ENCODE results near the gene ATF6B.
"Not testable (repeated sequence)": the region's sequence is repeated elsewhere in the genome, so short reads cannot be mapped to it uniquely, and the experiment has no call there.

Gene ATF6B

DNA sequence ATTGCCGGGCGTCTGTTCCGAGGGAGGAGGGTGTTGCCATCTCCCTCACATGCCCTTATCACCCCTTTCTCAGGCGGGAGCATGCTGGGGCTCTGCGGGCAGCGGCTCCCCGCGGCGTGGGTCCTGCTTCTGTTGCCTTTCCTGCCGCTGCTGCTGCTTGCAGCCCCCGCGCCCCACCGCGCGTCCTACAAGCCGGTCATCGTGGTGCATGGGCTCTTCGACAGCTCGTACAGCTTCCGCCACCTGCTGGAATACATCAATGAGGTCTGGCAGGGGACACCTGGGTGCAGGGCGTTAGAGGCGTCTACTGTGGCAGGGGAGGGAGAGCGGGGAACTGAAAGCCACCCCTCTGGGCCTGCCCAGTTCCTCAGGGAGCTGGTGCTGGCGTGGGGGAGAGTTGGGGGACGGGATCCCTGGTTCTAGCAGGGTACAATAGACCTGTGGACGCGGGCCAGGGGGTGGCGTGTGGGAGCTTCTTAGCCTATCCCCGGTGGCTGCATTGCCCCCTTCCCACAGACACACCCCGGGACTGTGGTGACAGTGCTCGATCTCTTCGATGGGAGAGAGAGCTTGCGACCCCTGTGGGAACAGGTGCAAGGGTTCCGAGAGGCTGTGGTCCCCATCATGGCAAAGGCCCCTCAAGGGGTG, 26.6 kb upstream of the ATF6B start:
- peak; percentile 16 to 28 for DNase-seq (ENCODE audit: low read depth in 1 of 2, low spot score in 1 of 2)

DNA sequence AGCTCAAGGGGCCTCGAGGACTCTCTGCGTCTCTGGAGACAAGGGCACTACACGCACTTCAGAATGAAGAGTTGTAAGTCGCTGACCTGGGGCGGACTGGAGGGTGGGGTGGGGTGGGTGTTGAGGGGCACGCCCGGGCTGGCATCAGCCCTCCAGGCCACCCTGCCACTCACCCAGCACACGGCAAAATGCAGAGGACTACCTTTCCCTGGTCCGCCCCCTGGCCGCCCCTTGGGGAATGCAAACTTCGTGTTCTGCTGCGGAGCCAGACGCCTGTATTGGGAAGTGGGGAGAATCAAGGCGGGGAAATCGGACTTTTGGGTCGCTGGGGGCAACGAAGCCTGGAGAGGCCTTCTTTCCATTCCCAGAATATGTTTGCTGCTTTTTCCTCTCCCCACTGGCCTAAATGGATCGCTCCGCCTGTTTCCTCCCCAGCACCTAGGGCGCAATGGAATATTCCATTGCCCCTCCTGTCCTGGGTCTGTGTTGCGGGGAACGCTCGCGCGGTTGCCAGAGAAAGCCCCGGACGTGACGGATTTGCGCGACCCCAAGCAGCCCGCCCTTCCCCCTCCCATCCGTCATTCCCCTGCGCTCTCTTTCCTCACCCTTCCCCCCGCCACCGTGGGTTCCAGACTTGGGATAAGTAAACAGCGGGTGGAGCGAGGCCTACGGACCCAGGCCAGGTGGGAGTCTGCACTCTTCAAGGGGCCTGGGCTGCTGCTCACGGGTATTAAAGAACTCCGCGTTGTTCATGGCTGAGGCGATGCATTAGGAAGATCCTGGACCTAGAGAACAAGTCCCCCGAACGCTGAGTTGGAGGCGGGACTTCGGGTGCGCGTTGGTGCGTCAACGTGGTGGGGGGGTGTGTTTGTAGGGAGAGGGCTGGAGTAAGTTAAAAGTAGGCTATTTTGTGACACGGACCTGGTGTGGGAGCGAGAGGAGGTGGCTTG, 25.8 kb upstream of the ATF6B start, which contains the start of gene PPT2:
Gene PPT2, plus strand, starts transcription at position 578 of the 950 bp plus-strand sequence. CDS start 454 bp downstream, outside the sequence.
- peak; percentile 28 to 36 for DNase-seq (ENCODE audit: low read depth in 1 of 2, low spot score in 1 of 2)

- no peak for DNase-seq (ENCODE audit: low read depth in 1 of 2, low spot score in 1 of 2)
Measured at GRCh38 chr6:32152769-32153563, 24.9 kb upstream of the ATF6B start.

DNA sequence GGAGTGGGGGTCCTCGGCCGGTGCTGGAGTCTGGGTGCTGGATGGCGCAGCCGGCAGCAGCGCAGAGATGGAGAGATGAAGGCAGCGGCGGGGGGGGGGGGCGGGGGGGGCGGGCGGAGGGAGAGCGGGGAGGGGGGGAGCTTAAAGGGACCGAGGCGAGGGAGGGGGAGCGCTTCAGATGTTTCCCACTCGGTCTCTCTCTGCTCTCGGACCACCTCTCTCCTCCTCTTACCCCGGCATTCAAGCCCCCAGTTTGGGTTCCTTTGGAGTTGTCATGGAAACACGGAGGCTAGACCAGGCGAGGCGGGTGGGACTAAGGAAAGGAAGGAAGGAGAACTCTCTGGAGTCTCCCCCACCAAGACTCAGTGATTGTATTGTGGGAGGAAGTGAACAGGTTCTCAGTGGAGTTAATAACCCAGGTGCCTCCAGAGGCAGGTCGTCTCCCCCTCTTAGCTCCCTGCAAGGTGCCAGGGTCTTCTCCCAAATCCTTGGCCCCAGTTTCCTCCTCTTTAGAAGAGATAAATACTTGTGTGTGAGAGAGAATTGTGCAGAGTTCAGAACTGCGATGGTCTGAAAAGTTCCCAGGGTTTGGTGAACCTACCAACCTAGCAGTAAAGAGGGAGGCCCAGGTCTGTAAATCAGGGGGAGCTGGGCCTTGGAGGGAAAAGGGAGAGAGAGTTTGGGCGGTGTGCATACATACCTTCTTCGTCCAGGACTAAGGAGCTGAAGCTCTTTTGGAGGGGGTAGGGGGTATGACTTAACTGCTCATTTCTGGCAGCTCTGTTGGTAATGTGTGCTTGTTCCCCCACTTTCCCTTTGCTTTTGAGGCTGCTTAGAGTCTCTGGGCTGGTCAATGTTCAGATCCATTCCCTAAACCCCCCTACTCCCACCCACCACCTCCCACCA, 24.1 kb upstream of the ATF6B start, which contains the start of gene PRRT1:
Gene PRRT1, minus strand, starts transcription at position 77 of the 906 bp plus-strand sequence. CDS start 112 bp downstream, outside the sequence.
- DNase-seq (ENCODE audit: low read depth in 1 of 2, low spot score in 1 of 2) = no peak

DNA sequence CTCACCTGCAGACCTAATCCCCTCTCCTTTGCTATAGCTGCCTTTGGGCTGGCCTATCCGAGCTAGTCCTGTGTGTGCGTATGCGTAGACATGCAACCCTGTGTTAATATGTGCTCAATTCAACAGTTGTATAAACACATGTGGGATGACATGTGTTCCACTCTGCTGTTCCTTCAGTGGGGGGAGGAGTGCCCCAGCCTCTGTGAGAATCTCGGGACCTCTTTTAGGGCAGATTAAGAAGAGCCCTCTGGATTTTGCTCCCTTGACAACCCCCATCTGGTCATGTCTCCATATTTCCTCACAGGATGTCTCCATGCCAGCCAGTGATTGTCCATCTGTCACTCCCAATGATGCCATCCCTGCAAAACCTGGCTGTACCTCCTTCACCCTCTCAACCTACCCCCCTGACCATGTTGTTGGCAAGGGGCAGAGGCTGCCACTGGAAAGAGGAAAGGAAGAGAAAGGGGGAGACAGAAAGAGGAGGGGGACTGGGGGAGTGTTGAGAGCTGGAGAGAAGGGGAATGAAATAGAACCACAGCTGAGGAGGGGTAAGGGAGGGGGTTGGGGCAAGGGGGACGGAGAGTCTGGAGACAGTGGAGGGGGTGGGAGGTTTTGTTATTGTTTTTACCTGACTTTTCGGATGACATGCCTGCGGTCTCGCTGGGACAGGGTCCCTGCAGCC, 23.3 kb upstream of the ATF6B start:
- no peak for DNase-seq (ENCODE audit: low read depth in 1 of 2, low spot score in 1 of 2)

GRCh38 chr6:32149932-32150870, 22.2 kb upstream of the ATF6B start:
- no peak for DNase-seq (ENCODE audit: low read depth in 1 of 2, low spot score in 1 of 2)

DNA sequence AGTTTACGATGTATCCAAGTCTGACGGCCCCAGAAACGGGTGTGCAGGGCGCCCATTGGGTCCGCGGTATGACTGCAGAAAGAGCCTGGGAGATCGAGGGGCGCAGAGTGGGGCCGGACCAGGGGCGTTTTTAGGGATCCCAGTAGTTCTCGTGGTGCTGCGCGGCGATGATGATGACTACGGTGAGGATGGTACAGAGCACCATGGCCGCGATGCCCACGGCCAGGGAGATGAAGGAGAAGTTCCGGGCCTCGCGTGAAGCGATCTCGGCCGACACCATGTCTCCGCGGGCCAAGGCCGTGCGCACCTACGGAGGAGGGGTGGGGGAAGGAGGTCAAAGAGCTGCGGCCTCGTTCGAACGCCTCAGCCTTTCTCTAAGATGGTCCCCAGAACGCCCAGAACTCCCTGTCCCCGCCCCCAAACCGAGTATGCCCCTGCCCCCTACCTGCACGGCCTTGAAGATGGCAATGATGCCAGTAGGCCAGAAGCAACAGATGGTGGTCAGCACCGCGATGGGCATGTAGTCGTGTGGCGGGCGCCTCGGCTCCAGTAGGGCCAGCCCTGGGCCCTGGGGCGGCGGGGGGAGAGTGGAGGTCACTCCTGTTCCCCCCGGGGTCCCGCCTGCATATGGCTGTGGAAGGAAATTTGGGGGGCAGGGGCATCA, 21.2 kb upstream of the ATF6B start:
- no peak for DNase-seq (ENCODE audit: low read depth in 1 of 2, low spot score in 1 of 2)

- peak; percentile 25 to 52 for DNase-seq (ENCODE audit: low read depth in 1 of 2, low spot score in 1 of 2)
Measured at GRCh38 chr6:32148289-32149091, 20.4 kb upstream of the ATF6B start.

- DNase-seq (ENCODE audit: low read depth in 1 of 2, low spot score in 1 of 2) = no peak
Measured at GRCh38 chr6:32147401-32148132, 19.5 kb upstream of the ATF6B start.

DNA sequence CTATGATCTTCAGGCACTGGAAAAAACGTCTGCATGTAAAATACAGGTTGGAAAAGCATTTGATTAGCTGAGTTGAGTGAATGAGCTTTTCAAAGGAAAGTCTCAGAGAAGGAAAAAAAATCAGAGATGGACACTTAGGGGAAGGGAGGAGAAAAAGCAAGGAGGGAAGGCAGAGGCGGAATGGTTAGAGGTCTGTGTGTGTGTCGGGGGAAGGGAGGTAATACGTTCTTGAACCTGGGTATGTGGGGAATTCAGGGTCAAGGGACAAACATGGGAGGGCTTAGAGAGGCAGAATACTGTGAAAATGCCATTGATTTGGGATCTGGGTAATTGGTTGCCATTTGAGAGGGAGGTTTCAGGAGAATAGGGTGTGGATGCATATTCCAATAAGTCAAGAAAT, 18.6 kb upstream of the ATF6B start:
- DNase-seq (ENCODE audit: low read depth in 1 of 2, low spot score in 1 of 2) = no peak

- no peak for DNase-seq (ENCODE audit: low read depth in 1 of 2, low spot score in 1 of 2)
Measured at GRCh38 chr6:32146287-32146686, 18.2 kb upstream of the ATF6B start.

DNA sequence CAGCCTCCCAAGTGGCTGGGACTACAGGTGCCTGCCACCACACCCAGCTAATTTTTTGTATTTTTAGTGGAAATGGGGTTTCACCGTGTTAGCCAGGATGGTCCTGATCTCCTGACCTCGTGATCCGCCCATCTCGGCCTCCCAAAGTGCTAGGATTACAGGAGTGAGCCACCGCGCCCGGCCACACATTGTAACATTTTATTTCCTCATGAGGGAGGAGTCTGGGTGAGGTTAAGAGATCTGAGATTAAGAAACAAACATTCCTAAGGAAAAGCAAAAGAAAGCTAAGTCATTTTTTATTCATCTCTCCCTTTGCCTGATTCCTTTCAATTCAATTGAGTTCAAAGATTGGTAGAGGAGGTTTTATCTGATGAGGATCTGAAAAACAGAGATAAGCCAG, 16.2 kb upstream of the ATF6B start:
- not testable (repeated sequence) for DNase-seq (ENCODE audit: low read depth in 1 of 2, low spot score in 1 of 2)

- DNase-seq (ENCODE audit: low read depth in 1 of 2, low spot score in 1 of 2) = no peak
Measured at GRCh38 chr6:32140420-32141046, 12.5 kb upstream of the ATF6B start.

- no peak for DNase-seq (ENCODE audit: low read depth in 1 of 2, low spot score in 1 of 2)
Measured at GRCh38 chr6:32139590-32139989, 11.5 kb upstream of the ATF6B start.

GRCh38 chr6:32137454-32137853, 9.4 kb upstream of the ATF6B start:
- no peak for DNase-seq (ENCODE audit: low read depth in 1 of 2, low spot score in 1 of 2)

DNA sequence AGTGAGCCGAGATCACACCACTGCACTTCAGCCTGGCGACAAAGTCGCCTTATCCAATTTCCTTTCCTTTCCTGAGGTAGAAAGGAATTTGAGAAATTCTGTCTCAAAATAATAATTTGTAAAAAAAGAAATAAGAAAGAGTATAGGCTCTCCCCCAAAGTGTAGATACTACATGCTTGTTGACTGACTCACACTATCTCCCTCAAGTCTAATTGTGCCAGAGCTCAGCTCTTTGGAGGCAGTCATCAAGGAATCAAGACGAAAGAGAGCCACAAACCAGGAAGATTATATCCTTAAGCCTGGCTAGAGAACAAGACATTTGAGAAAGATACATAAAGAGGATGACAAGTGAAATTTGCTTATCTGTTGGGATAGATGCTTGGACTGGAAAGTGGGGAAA, 5.7 kb upstream of the ATF6B start:
- no peak for DNase-seq (ENCODE audit: low read depth in 1 of 2, low spot score in 1 of 2)
